Measurements from ENCODE around the gene LY6G6F.

DNA sequence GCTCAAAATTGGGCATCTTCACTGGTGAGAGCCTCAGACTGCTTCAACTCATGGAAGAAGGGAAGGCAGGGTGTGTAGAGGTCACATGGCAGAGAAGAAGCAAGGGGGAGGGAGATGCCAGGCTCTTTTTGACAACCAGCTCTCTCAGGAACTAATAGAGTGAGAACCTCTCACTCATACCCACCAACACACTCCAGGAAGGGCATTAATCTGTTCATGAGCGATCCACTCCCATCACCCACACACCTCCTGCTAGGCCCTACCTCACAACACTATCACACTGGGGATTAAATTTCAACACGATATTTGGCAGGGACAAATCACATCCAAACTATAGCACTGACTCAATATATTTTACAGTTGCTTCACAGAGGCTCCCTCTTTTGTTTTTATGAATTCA is 35.1 kb downstream of the LY6G6F start:
- TF ChIP-seq CTCF (IDR thresholded peaks at IDR 0.05) (no peak), POLR2A (IDR thresholded peaks at IDR 0.05; ENCODE audit: low read depth) (no peak), EP300 (IDR thresholded peaks at IDR 0.05) (no peak), POLR2AphosphoS5 (IDR thresholded peaks at IDR 0.05) (no peak)

All from esophagus muscularis mucosa (tissue), 4 donors.